GM23338 (cell line): ENCODE results near the gene PHACTR2. TPM values are rescaled to one million over a fixed set of nuclear protein-coding genes. Genes with fewer than 3 reads are reported as not detected.

ENCODE experiments used
- ATAC-seq: fragments of 200-7000 bp; cut with Tn5 transposase; 3 replicates; pipeline ENCODE4 v1.9.1; 2020
- DNase-seq: peaks from one replicate; pipeline ENCODE4 v3.0.0-alpha.2; 2015; ENCODE audit warnings: low spot score
- H2AFZ ChIP-seq: fragments of 200-600 bp; sonication (generic); 2 replicates; pipeline ENCODE4 v1.8.0; 2016; ENCODE audit warnings: antibody characterized with exemption, mild to moderate bottlenecking, moderate library complexity
- H3F3A ChIP-seq: fragments of 200-600 bp; sonication (generic); replicated peaks from 2 replicates; pipeline ENCODE4 v1.8.0; 2017; ENCODE audit warnings: antibody characterized with exemption, mixed run types, low read depth
- H3K27ac ChIP-seq: fragments of 200-600 bp; sonication (generic); 2 replicates; pipeline ENCODE4 v1.6.1; 2016; ENCODE audit warnings: low read depth
- H3K27me3 ChIP-seq: fragments of 200-600 bp; sonication (generic); 2 replicates; pipeline ENCODE4 v1.8.0; 2016; ENCODE audit warnings: mild to moderate bottlenecking, mixed run types, moderate library complexity; ENCODE audit not compliant: insufficient read depth
- H3K36me3 ChIP-seq: fragments of 200-600 bp; sonication (generic); 2 replicates; pipeline ENCODE4 v1.8.0; 2016; ENCODE audit warnings: mild to moderate bottlenecking; ENCODE audit not compliant: insufficient read depth
- H3K4me1 ChIP-seq: fragments of 200-600 bp; sonication (generic); 2 replicates; pipeline ENCODE4 v1.8.0; 2016; ENCODE audit warnings: mild to moderate bottlenecking, moderate library complexity; ENCODE audit not compliant: insufficient read depth
- H3K4me2 ChIP-seq: fragments of 200-600 bp; sonication (generic); 2 replicates; pipeline ENCODE4 v1.7.1; 2017; ENCODE audit warnings: mixed run types
- H3K4me3 ChIP-seq: fragments of 200-600 bp; sonication (generic); 2 replicates; pipeline ENCODE4 v1.6.1; 2016; ENCODE audit warnings: mixed run types
- H3K79me2 ChIP-seq: fragments of 200-600 bp; sonication (generic); replicated peaks from 2 replicates; pipeline ENCODE4 v1.8.0; 2017; ENCODE audit warnings: mild to moderate bottlenecking; ENCODE audit not compliant: insufficient read depth
- H3K9me2 ChIP-seq: fragments of 200-600 bp; sonication (generic); 2 replicates; pipeline ENCODE4 v1.8.0; 2017; ENCODE audit not compliant: insufficient read depth
- H4K20me1 ChIP-seq: fragments of 200-600 bp; sonication (generic); replicated peaks from 2 replicates; pipeline ENCODE4 v1.8.0; 2017; ENCODE audit warnings: mild to moderate bottlenecking; ENCODE audit not compliant: insufficient read depth
- H3K27ac Mint-ChIP-seq: 2 replicates; pipeline ENCODE4 v1.8.0; 2020; ENCODE audit warnings: inconsistent platforms, mild to moderate bottlenecking, moderate library complexity, mixed read lengths
- H3K27me3 Mint-ChIP-seq: 3 replicates; pipeline ENCODE4 v1.8.0; 2022; ENCODE audit warnings: low read depth, mild to moderate bottlenecking, moderate library complexity, mixed read lengths, inconsistent platforms; ENCODE audit not compliant: insufficient read depth, poor library complexity
- H3K36me3 Mint-ChIP-seq: 3 replicates; pipeline ENCODE4 v1.8.0; 2021; ENCODE audit warnings: low read depth, mild to moderate bottlenecking, inconsistent platforms, moderate library complexity, mixed read lengths
- H3K4me1 Mint-ChIP-seq: 3 replicates; pipeline ENCODE4 v1.8.0; 2020; ENCODE audit warnings: mild to moderate bottlenecking, inconsistent platforms, mixed read lengths
- H3K4me3 Mint-ChIP-seq: 3 replicates; pipeline ENCODE4 v1.8.0; 2021; ENCODE audit warnings: moderate library complexity, mild to moderate bottlenecking, inconsistent platforms, mixed read lengths
- H3K9me3 Mint-ChIP-seq: 3 replicates; pipeline ENCODE4 v1.8.0; 2020; ENCODE audit warnings: moderate library complexity, mild to moderate bottlenecking, inconsistent platforms, mixed read lengths
- CREB1 ChIP-seq: fragments of 250-450 bp; sonication (Bioruptor Pico); IDR thresholded peaks from 2 replicates; pipeline ENCODE4 v1.5.0; 2020; ENCODE audit warnings: low read depth, mild to moderate bottlenecking, moderate library complexity
- CTCF ChIP-seq, 2 experiments: fragments of 200-600 bp in 1 of 2; sonication (generic) in 1 of 2; conservative IDR thresholded peaks; 2 replicates each; pipeline versions ENCODE4 v1.5.1 to v1.6.1; 2016 to 2017; ENCODE audit warnings: antibody characterized with exemption in 2 of 2, low read depth in 2 of 2, mild to moderate bottlenecking in 2 of 2, moderate library complexity in 1 of 2
- EZH2 ChIP-seq: fragments of 200-600 bp; sonication (generic); IDR thresholded peaks from one replicate; pipeline ENCODE4 v1.8.0; 2017; ENCODE audit warnings: antibody characterized with exemption, mild to moderate bottlenecking, low read depth; ENCODE audit not compliant: unreplicated experiment
- EZH2phosphoT487 ChIP-seq: fragments of 200-600 bp; sonication (generic); IDR thresholded peaks from one replicate; pipeline ENCODE4 v1.8.1; 2018; ENCODE audit warnings: antibody characterized with exemption; ENCODE audit not compliant: unreplicated experiment
- JUNB ChIP-seq: IDR thresholded peaks from one replicate; pipeline ENCODE4 v1.6.1; 2016; ENCODE audit warnings: antibody characterized with exemption; ENCODE audit not compliant: unreplicated experiment
- NANOG ChIP-seq: IDR thresholded peaks from 2 replicates; pipeline ENCODE4 v1.6.1; 2016; ENCODE audit warnings: antibody characterized with exemption, borderline replicate concordance
- POLR2AphosphoS5 ChIP-seq: IDR thresholded peaks from 2 replicates; pipeline ENCODE4 v1.6.1; 2016; ENCODE audit warnings: antibody characterized with exemption, low read depth
- STAT1 ChIP-seq: IDR thresholded peaks from one replicate; pipeline ENCODE4 v1.6.1; 2016; ENCODE audit warnings: antibody characterized with exemption; ENCODE audit not compliant: unreplicated experiment
- ZNF114 ChIP-seq: fragments of 250-450 bp; sonication (Bioruptor Pico); IDR thresholded peaks from 2 replicates; pipeline ENCODE4 v1.5.0; 2020; ENCODE audit warnings: mild to moderate bottlenecking, moderate library complexity
- ZNF331 ChIP-seq: fragments of 250-450 bp; sonication (Bioruptor Pico); IDR thresholded peaks from 2 replicates; pipeline ENCODE4 v1.5.0; 2020; ENCODE audit warnings: low read depth, mild to moderate bottlenecking, moderate library complexity
- ZNF462 ChIP-seq: fragments of 250-450 bp; sonication (Bioruptor Pico); IDR thresholded peaks from 2 replicates; pipeline ENCODE4 v1.5.0; 2020; ENCODE audit warnings: mild to moderate bottlenecking, moderate library complexity
- polyA plus RNA-seq: library from polyadenylated mRNA; unstranded; fragments of >200 nt; fragmentation: Nextera tagmentation; extraction: Ambion mirVana; gene quantifications from 2 replicates; pipeline ENCODE4 v1.2.1, GENCODE V29; 2016
- total RNA-seq: library from RNA; depleted of rRNA; stranded (reverse); fragments of >200 nt; shearing (Covaris generic); gene quantifications from 2 replicates; pipeline ENCODE4 v1.2.3, GENCODE V29; 2014
- TF ChIP-seq, protein P1 (sequence below): IDR thresholded peaks from 2 replicates; pipeline ENCODE4 v1.6.1; 2016; ENCODE audit warnings: antibody characterized with exemption
- TF ChIP-seq, protein P2 (sequence below): IDR thresholded peaks from one replicate; pipeline ENCODE4 v1.6.1; 2018; ENCODE audit warnings: antibody characterized with exemption; ENCODE audit not compliant: unreplicated experiment

PHACTR2 gene
- total and polyA plus RNA-seq, 2 experiments from 2014 or later: 67.7 to 105 TPM

DNA sequence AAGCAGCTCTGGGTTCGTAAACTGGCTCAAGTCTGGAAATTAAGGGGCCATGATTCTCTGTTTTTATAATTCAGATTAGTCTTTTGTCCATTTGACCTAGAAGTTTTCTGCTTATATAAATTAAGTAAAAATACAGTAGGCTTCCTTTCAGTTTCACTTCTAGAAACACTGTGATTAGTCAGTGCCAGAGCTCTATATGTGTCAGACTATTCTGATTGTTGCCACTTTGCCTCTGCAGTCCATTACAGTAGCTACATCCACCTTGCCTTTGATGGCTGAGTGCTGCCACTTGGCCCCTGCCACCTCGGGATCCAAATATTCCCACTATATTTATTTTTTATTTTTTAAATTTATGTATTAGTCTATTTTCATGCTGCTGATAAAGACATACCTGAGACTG lies 194.4 kb downstream of the PHACTR2 start:
- ATAC-seq (no peak), DNase-seq (no peak)
- Histone ChIP-seq H3K4me2 (no peak overlapping the region), H3K4me1 (no peaks in the 10 kb centered on the region), H3K4me3 (no peak overlapping the region), H3F3A (no peaks in the 10 kb centered on the region), H3K27ac (no peak overlapping the region), H3K79me2 (no peaks in the 10 kb centered on the region), H3K27me3 (no peaks in the 10 kb centered on the region), H3K36me3 (no peaks in the 10 kb centered on the region), H2AFZ (no peak overlapping the region), H3K9me2 (no peaks in the 10 kb centered on the region; the same call in 1 of the 2 replicates), H4K20me1 (no peaks in the 10 kb centered on the region)
- Mint-ChIP-seq H3K9me3 (peaks cover 23% of the 10 kb centered on the region), H3K27ac (no peak overlapping the region), H3K36me3 (peaks cover 12% of the 10 kb centered on the region), H3K4me1 (no peaks in the 10 kb centered on the region), H3K4me3 (no peak overlapping the region), H3K27me3 (peaks cover 3% of the 10 kb centered on the region)
- TF ChIP-seq EZH2phosphoT487: no peak
- TF ChIP-seq ZNF462 (CRISPR knock-in tag): no peak
- no peak for TF ChIP-seq CTCF (conservative IDR thresholded peaks at IDR 0.05; ENCODE audit: low read depth in 2 of 2)
- TF ChIP-seq STAT1: no peak
- no peak for TF ChIP-seq POLR2AphosphoS5
- no peak for TF ChIP-seq EZH2
- TF ChIP-seq JUNB: no peak
- no peak for TF ChIP-seq ZNF114 (CRISPR knock-in tag)
- no peak for TF ChIP-seq CREB1 (CRISPR knock-in tag)
- TF ChIP-seq NANOG: no peak
- TF ChIP-seq ZNF331 (CRISPR knock-in tag): no peak
- TF ChIP-seq, protein P1, sequence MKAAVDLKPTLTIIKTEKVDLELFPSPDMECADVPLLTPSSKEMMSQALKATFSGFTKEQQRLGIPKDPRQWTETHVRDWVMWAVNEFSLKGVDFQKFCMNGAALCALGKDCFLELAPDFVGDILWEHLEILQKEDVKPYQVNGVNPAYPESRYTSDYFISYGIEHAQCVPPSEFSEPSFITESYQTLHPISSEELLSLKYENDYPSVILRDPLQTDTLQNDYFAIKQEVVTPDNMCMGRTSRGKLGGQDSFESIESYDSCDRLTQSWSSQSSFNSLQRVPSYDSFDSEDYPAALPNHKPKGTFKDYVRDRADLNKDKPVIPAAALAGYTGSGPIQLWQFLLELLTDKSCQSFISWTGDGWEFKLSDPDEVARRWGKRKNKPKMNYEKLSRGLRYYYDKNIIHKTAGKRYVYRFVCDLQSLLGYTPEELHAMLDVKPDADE: no peak
- TF ChIP-seq, protein P2, sequence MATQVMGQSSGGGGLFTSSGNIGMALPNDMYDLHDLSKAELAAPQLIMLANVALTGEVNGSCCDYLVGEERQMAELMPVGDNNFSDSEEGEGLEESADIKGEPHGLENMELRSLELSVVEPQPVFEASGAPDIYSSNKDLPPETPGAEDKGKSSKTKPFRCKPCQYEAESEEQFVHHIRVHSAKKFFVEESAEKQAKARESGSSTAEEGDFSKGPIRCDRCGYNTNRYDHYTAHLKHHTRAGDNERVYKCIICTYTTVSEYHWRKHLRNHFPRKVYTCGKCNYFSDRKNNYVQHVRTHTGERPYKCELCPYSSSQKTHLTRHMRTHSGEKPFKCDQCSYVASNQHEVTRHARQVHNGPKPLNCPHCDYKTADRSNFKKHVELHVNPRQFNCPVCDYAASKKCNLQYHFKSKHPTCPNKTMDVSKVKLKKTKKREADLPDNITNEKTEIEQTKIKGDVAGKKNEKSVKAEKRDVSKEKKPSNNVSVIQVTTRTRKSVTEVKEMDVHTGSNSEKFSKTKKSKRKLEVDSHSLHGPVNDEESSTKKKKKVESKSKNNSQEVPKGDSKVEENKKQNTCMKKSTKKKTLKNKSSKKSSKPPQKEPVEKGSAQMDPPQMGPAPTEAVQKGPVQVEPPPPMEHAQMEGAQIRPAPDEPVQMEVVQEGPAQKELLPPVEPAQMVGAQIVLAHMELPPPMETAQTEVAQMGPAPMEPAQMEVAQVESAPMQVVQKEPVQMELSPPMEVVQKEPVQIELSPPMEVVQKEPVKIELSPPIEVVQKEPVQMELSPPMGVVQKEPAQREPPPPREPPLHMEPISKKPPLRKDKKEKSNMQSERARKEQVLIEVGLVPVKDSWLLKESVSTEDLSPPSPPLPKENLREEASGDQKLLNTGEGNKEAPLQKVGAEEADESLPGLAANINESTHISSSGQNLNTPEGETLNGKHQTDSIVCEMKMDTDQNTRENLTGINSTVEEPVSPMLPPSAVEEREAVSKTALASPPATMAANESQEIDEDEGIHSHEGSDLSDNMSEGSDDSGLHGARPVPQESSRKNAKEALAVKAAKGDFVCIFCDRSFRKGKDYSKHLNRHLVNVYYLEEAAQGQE: no peak
